H9 (cell line): ENCODE measurements around the gene VASN. TPM values are rescaled to one million over a fixed set of nuclear protein-coding genes. Genes with fewer than 3 reads are reported as not detected.

ENCODE experiments used
- DNase-seq: peaks from one replicate; pipeline ENCODE4 v3.0.0-alpha.2; 2017
- H2AFZ ChIP-seq: one replicate; pipeline ENCODE4 v1.6.1; 2013; ENCODE audit warnings: mild to moderate bottlenecking, low read length, control low read depth, moderate library complexity
- H2AK5ac ChIP-seq: 2 replicates; pipeline ENCODE4 v1.6.1; 2013; ENCODE audit warnings: low read length, control low read depth, mixed read lengths; ENCODE audit not compliant: insufficient read length
- H2BK120ac ChIP-seq: one replicate; pipeline ENCODE4 v1.6.1; 2013; ENCODE audit warnings: low read depth, mild to moderate bottlenecking, low read length, control low read depth, inconsistent platforms; ENCODE audit not compliant: poor library complexity, severe bottlenecking
- H2BK12ac ChIP-seq: 2 replicates; pipeline ENCODE4 v1.6.1; 2013; ENCODE audit warnings: low read length, control low read depth, mixed read lengths, low read depth; ENCODE audit not compliant: insufficient read length
- H2BK15ac ChIP-seq: 2 replicates; pipeline ENCODE4 v1.6.1; 2013; ENCODE audit warnings: low read depth, low read length, control low read depth
- H2BK20ac ChIP-seq: one replicate; pipeline ENCODE4 v1.6.1; 2013; ENCODE audit warnings: low read depth, mild to moderate bottlenecking, low read length, control low read depth, inconsistent platforms; ENCODE audit not compliant: poor library complexity, severe bottlenecking
- H2BK5ac ChIP-seq: 2 replicates; pipeline ENCODE4 v1.6.1; 2013; ENCODE audit warnings: low read length, control low read depth, mixed read lengths; ENCODE audit not compliant: insufficient read length
- H3K14ac ChIP-seq: 2 replicates; pipeline ENCODE4 v1.6.1; 2013; ENCODE audit warnings: low read length, control low read depth; ENCODE audit not compliant: insufficient read depth
- H3K18ac ChIP-seq: 2 replicates; pipeline ENCODE4 v1.6.1; 2013; ENCODE audit warnings: low read depth, mild to moderate bottlenecking, mixed read lengths, low read length, control low read depth; ENCODE audit not compliant: insufficient read length
- H3K23ac ChIP-seq: 2 replicates; pipeline ENCODE4 v1.6.1; 2013; ENCODE audit warnings: low read length, control low read depth, mixed read lengths, low read depth; ENCODE audit not compliant: insufficient read length
- H3K23me2 ChIP-seq: 2 replicates; pipeline ENCODE4 v1.6.1; 2013; ENCODE audit warnings: low read depth, mild to moderate bottlenecking, mixed read lengths, low read length, control low read depth; ENCODE audit not compliant: insufficient read length, poor library complexity, severe bottlenecking
- H3K27ac ChIP-seq: 2 replicates; pipeline ENCODE4 v1.5.1; 2013; ENCODE audit warnings: low read length, control low read depth, mixed read lengths, low read depth; ENCODE audit not compliant: insufficient read length
- H3K27me3 ChIP-seq: 2 replicates; pipeline ENCODE4 v1.6.1; 2013; ENCODE audit warnings: low read length, control low read depth, inconsistent platforms; ENCODE audit not compliant: insufficient read depth
- H3K4ac ChIP-seq: 2 replicates; pipeline ENCODE4 v1.6.1; 2013; ENCODE audit warnings: low read depth, mild to moderate bottlenecking, control low read depth, inconsistent platforms, low read length, moderate library complexity
- H3K4me1 ChIP-seq: 2 replicates; pipeline ENCODE4 v1.6.1; 2013; ENCODE audit warnings: low read length, control low read depth, inconsistent platforms; ENCODE audit not compliant: insufficient read depth
- H3K4me2 ChIP-seq: 2 replicates; pipeline ENCODE4 v1.6.1; 2013; ENCODE audit warnings: low read length, control low read depth, mixed read lengths; ENCODE audit not compliant: insufficient read length, insufficient read depth
- H3K56ac ChIP-seq: 2 replicates; pipeline ENCODE4 v1.6.1; 2013; ENCODE audit warnings: low read depth, mild to moderate bottlenecking, mixed read lengths, low read length, control low read depth; ENCODE audit not compliant: insufficient read length
- H3K79me1 ChIP-seq: 2 replicates; pipeline ENCODE4 v1.6.1; 2013; ENCODE audit warnings: low read depth, mild to moderate bottlenecking, moderate library complexity, low read length, control low read depth, inconsistent platforms; ENCODE audit not compliant: insufficient read depth, poor library complexity, severe bottlenecking
- H3K79me2 ChIP-seq: 2 replicates; pipeline ENCODE4 v1.6.1; 2013; ENCODE audit warnings: low read length, control low read depth, inconsistent platforms; ENCODE audit not compliant: insufficient read depth
- H3K9ac ChIP-seq: 2 replicates; pipeline ENCODE4 v1.6.1; 2013; ENCODE audit warnings: low read length, control low read depth, mixed read lengths; ENCODE audit not compliant: insufficient read length; ENCODE audit errors: extremely low read depth
- H3K9me3 ChIP-seq: one replicate; pipeline ENCODE4 v1.6.1; 2013; ENCODE audit warnings: low read depth, low read length, inconsistent platforms; ENCODE audit not compliant: control insufficient read depth
- H3T11ph ChIP-seq: one replicate; pipeline ENCODE4 v1.6.1; 2013; ENCODE audit warnings: mild to moderate bottlenecking, low read length, control low read depth, inconsistent platforms
- H4K20me1 ChIP-seq: one replicate; pipeline ENCODE4 v1.6.1; 2013; ENCODE audit not compliant: control insufficient read depth, insufficient read length, insufficient read depth
- H4K5ac ChIP-seq: 2 replicates; pipeline ENCODE4 v1.6.1; 2013; ENCODE audit warnings: low read depth, mild to moderate bottlenecking, mixed read lengths, low read length, control low read depth; ENCODE audit not compliant: insufficient read length
- H4K8ac ChIP-seq: replicated peaks from 2 replicates; pipeline ENCODE4 v1.6.1; 2013; ENCODE audit warnings: low read length, control low read depth, mixed read lengths, low read depth; ENCODE audit not compliant: insufficient read length
- H4K91ac ChIP-seq: 2 replicates; pipeline ENCODE4 v1.6.1; 2013; ENCODE audit warnings: low read depth, mild to moderate bottlenecking, moderate library complexity, mixed read lengths, low read length, control low read depth; ENCODE audit not compliant: insufficient read length
- H3K27ac Mint-ChIP-seq, 3 experiments: 2 replicates in 2 of 3; 3 replicates in 1 of 3; pipeline ENCODE4 v1.8.0; 2020 to 2021; ENCODE audit warnings: mixed read lengths in 3 of 3, mild to moderate bottlenecking in 1 of 3, moderate library complexity in 1 of 3
- H3K27me3 Mint-ChIP-seq: 2 replicates; pipeline ENCODE4 v1.8.0; 2021; ENCODE audit warnings: low read depth, mild to moderate bottlenecking, moderate library complexity, mixed read lengths
- H3K36me3 Mint-ChIP-seq, 3 experiments: 2 replicates in 2 of 3; 3 replicates in 1 of 3; pipeline ENCODE4 v1.8.0; 2020 to 2021; ENCODE audit warnings: low read depth in 3 of 3, mixed read lengths in 3 of 3; ENCODE audit not compliant: insufficient read depth in 1 of 3
- H3K4me1 Mint-ChIP-seq, 2 experiments: 2 replicates each; pipeline ENCODE4 v1.8.0; 2020; ENCODE audit warnings: mixed read lengths in 2 of 2
- H3K4me3 Mint-ChIP-seq, 2 experiments: 2 replicates in 1 of 2; 3 replicates in 1 of 2; pipeline ENCODE4 v1.8.0; 2020 to 2021; ENCODE audit warnings: mild to moderate bottlenecking in 2 of 2, mixed read lengths in 2 of 2, moderate library complexity in 1 of 2
- H3K9me3 Mint-ChIP-seq, 2 experiments: 2 replicates in 1 of 2; 3 replicates in 1 of 2; pipeline ENCODE4 v1.8.0; 2020; ENCODE audit warnings: mild to moderate bottlenecking in 2 of 2, mixed read lengths in 2 of 2, moderate library complexity in 1 of 2
- WGBS: extraction: QIAGEN DNeasy Blood & Tissue Kit; methylation state at CpG from one replicate; pipeline ENCODE4 v1.1.7; 2013; ENCODE audit warnings: missing lambda C conversion rate, low lambda C conversion rate, mixed read lengths; ENCODE audit not compliant: insufficient read length; ENCODE audit errors: extremely low coverage; 5-methylcytosine and 5-hydroxymethylcytosine counted together
- total RNA-seq: library from RNA; stranded (reverse); gene quantifications from 2 replicates; pipeline ENCODE4 v1.2.1, GENCODE V29; 2021
- TF ChIP-seq, protein P1 (sequence below): fragments of 200-600 bp; sonication (generic); conservative IDR thresholded peaks from 3 replicates; pipeline ENCODE4 v1.8.0; 2021; ENCODE audit warnings: antibody characterized with exemption, mild to moderate bottlenecking

Gene VASN
- total RNA-seq, 1 experiment from 2014 or later = 11.0 TPM

DNA sequence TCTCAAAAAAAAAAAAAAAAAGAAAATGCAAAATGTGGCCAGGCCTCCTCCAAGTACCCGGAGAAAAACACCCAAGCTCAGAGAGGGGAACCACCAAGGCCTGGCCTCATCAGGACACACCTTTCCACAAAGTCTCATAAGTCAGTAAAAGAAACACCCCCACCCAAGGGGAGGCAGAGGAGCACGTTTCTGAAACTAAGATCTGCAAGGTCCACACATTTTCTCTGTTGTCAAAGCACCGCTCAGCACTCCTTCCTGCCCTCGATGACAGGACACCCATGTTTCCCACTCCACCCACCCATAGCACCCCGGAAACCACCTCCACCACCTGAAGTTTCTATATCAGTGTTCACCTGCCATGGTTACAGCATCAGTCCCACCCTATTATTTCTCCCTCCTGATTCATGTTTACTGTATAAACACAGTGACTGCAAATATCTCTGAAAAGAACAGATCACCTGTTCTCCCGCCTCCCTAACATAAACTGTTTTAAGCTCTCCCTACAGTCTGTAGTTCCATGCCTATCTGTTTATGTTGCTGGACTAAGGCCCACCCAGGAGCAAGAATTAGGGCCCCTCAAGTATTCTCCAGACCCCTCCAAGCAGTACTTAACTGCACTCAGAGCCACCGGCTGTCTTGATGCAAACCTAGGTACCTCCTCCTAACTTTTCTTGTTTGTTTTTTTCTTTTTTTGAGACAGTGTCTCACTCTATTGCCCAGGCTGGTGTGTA, 42.7 kb downstream of the VASN start:
- Histone ChIP-seq H3K18ac (no peak overlapping the region), H3K56ac (no peak overlapping the region), H3K27ac (no peak overlapping the region), H4K5ac (no peak overlapping the region), H2BK120ac (no peak overlapping the region), H3K9me3 (no peaks in the 10 kb centered on the region), H2AK5ac (no peak overlapping the region), H3K23me2 (no peaks in the 10 kb centered on the region), H3K23ac (no peak overlapping the region), H3K27me3 (no peaks in the 10 kb centered on the region), H3T11ph (no peak overlapping the region), H3K79me1 (no peaks in the 10 kb centered on the region), H2BK5ac (no peak overlapping the region), H4K20me1 (no peaks in the 10 kb centered on the region), H4K8ac (no peak overlapping the region), H3K4me2 (no peak overlapping the region), H3K4me1 (no peaks in the 10 kb centered on the region; the same call in 1 of the 2 replicates), H2BK15ac (no peak overlapping the region), H3K4ac (no peak overlapping the region), H3K79me2 (no peaks in the 10 kb centered on the region), H2AFZ (no peak overlapping the region), H3K14ac (no peak overlapping the region), H3K9ac (no peak overlapping the region), H4K91ac (no peak overlapping the region), H2BK12ac (no peak overlapping the region), H2BK20ac (no peak overlapping the region)
- TF ChIP-seq, protein P1, sequence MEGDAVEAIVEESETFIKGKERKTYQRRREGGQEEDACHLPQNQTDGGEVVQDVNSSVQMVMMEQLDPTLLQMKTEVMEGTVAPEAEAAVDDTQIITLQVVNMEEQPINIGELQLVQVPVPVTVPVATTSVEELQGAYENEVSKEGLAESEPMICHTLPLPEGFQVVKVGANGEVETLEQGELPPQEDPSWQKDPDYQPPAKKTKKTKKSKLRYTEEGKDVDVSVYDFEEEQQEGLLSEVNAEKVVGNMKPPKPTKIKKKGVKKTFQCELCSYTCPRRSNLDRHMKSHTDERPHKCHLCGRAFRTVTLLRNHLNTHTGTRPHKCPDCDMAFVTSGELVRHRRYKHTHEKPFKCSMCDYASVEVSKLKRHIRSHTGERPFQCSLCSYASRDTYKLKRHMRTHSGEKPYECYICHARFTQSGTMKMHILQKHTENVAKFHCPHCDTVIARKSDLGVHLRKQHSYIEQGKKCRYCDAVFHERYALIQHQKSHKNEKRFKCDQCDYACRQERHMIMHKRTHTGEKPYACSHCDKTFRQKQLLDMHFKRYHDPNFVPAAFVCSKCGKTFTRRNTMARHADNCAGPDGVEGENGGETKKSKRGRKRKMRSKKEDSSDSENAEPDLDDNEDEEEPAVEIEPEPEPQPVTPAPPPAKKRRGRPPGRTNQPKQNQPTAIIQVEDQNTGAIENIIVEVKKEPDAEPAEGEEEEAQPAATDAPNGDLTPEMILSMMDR = no peak
- no peak for DNase-seq
- H3K27ac Mint-ChIP-seq = no peak overlapping the region; a peak in 2 of 7 replicates
- peak overlapping the region; percentile 33 to 59; a peak in 4 of 5 replicates for H3K4me3 Mint-ChIP-seq
- 0 out of 5 replicates have a peak, but pooled peaks cover 0 to 1% of the 10 kb centered on the region in 2 experiments for H3K9me3 Mint-ChIP-seq
- H3K4me1 Mint-ChIP-seq = peaks cover 8 to 10% of the 10 kb centered on the region in 2 experiments
- WGBS = no CpG with 5 or more reads among the region's 7 CpGs
- H3K36me3 Mint-ChIP-seq = no peaks in the 10 kb centered on the region; a peak in 1 of 7 replicates
- H3K27me3 Mint-ChIP-seq = peaks cover 9% of the 10 kb centered on the region
